ENCODE measurements around the gene COL16A1. TPM values are rescaled to one million over a fixed set of nuclear protein-coding genes. Genes with fewer than 3 reads are reported as not detected.

Gene COL16A1
- total RNA-seq, 1 donor from 2014 or later, result 0.67 TPM

GRCh38 chr1:31697369-31697984 is 6.3 kb downstream of the COL16A1 start:
- H3K27ac Mint-ChIP-seq, result no peak overlapping the region
- H3K9me3 Mint-ChIP-seq (ENCODE audit: low read depth), result no peaks in the 10 kb centered on the region
- no peaks in the 10 kb centered on the region for H3K36me3 Mint-ChIP-seq (ENCODE audit: insufficient read depth)
- peaks cover 35% of the 10 kb centered on the region for H3K27me3 Mint-ChIP-seq
- no peak for DNase-seq (ENCODE audit: low spot score, unreplicated experiment)
- H3K4me1 Mint-ChIP-seq (ENCODE audit: low read depth), result no peaks in the 10 kb centered on the region
- TF ChIP-seq CTCF (IDR thresholded peaks at IDR 0.05; ENCODE audit: unreplicated experiment), result no peak
- H3K4me3 Mint-ChIP-seq (ENCODE audit: low read depth), result no peak overlapping the region

GRCh38 chr1:31696242-31696641 is 7.6 kb downstream of the COL16A1 start:
- no peaks in the 10 kb centered on the region for H3K9me3 Mint-ChIP-seq (ENCODE audit: low read depth)
- H3K36me3 Mint-ChIP-seq (ENCODE audit: insufficient read depth), result no peaks in the 10 kb centered on the region
- no peaks in the 10 kb centered on the region for H3K4me1 Mint-ChIP-seq (ENCODE audit: low read depth)
- no peak overlapping the region for H3K27ac Mint-ChIP-seq
- no peak for TF ChIP-seq CTCF (IDR thresholded peaks at IDR 0.05; ENCODE audit: unreplicated experiment)
- peaks cover 23% of the 10 kb centered on the region for H3K27me3 Mint-ChIP-seq
- H3K4me3 Mint-ChIP-seq (ENCODE audit: low read depth), result no peak overlapping the region
- no peak for DNase-seq (ENCODE audit: low spot score, unreplicated experiment)

- H3K4me1 Mint-ChIP-seq (ENCODE audit: low read depth), result no peaks in the 10 kb centered on the region
- no peak for DNase-seq (ENCODE audit: low spot score, unreplicated experiment)
- peaks cover 15% of the 10 kb centered on the region for H3K27me3 Mint-ChIP-seq
- no peak for TF ChIP-seq CTCF (IDR thresholded peaks at IDR 0.05; ENCODE audit: unreplicated experiment)
- no peaks in the 10 kb centered on the region for H3K9me3 Mint-ChIP-seq (ENCODE audit: low read depth)
- H3K27ac Mint-ChIP-seq, result no peak overlapping the region
- no peak overlapping the region for H3K4me3 Mint-ChIP-seq (ENCODE audit: low read depth)
- no peaks in the 10 kb centered on the region for H3K36me3 Mint-ChIP-seq (ENCODE audit: insufficient read depth)
Observed at GRCh38 chr1:31695327-31695726, 8.5 kb downstream of the COL16A1 start.

- DNase-seq (ENCODE audit: low spot score, unreplicated experiment), result no peak
- peaks cover 14% of the 10 kb centered on the region for H3K27me3 Mint-ChIP-seq
- no peak for TF ChIP-seq CTCF (IDR thresholded peaks at IDR 0.05; ENCODE audit: unreplicated experiment)
- H3K9me3 Mint-ChIP-seq (ENCODE audit: low read depth), result no peaks in the 10 kb centered on the region
- no peak overlapping the region for H3K27ac Mint-ChIP-seq
- H3K4me1 Mint-ChIP-seq (ENCODE audit: low read depth), result no peaks in the 10 kb centered on the region
- H3K36me3 Mint-ChIP-seq (ENCODE audit: insufficient read depth), result no peaks in the 10 kb centered on the region
- H3K4me3 Mint-ChIP-seq (ENCODE audit: low read depth), result no peak overlapping the region
Observed at GRCh38 chr1:31694964-31695313, 8.9 kb downstream of the COL16A1 start.

GRCh38 chr1:31694069-31694963 is 9.5 kb downstream of the COL16A1 start:
- no peaks in the 10 kb centered on the region for H3K4me1 Mint-ChIP-seq (ENCODE audit: low read depth)
- no peak for DNase-seq (ENCODE audit: low spot score, unreplicated experiment)
- H3K4me3 Mint-ChIP-seq (ENCODE audit: low read depth), result no peak overlapping the region
- no peak for TF ChIP-seq CTCF (IDR thresholded peaks at IDR 0.05; ENCODE audit: unreplicated experiment)
- no peaks in the 10 kb centered on the region for H3K9me3 Mint-ChIP-seq (ENCODE audit: low read depth)
- H3K27ac Mint-ChIP-seq, result no peak overlapping the region
- H3K36me3 Mint-ChIP-seq (ENCODE audit: insufficient read depth), result no peaks in the 10 kb centered on the region
- peaks cover 10% of the 10 kb centered on the region for H3K27me3 Mint-ChIP-seq
